CD1c-positive myeloid dendritic cell (primary cell): ENCODE data around the gene MS4A5.
"Not testable (repeated sequence)": the region's sequence is repeated elsewhere in the genome, so short reads cannot be mapped to it uniquely, and the experiment has no call there.

Source experiments
- DNase-seq: peaks from one replicate; pipeline ENCODE4 v3.0.0-alpha.2; 2016; ENCODE audit errors: extremely low spot score

The MS4A5 gene

GRCh38 chr11:60429272-60429671, at the start of gene MS4A5:
TSS of gene MS4A5 (plus strand) at chr11:60429572. CDS start at chr11:60429675, 103 bp downstream.
- DNase-seq: no peak

GRCh38 chr11:60389279-60389910, 40.0 kb upstream of the MS4A5 start:
- DNase-seq: peak; percentile 83

DNA sequence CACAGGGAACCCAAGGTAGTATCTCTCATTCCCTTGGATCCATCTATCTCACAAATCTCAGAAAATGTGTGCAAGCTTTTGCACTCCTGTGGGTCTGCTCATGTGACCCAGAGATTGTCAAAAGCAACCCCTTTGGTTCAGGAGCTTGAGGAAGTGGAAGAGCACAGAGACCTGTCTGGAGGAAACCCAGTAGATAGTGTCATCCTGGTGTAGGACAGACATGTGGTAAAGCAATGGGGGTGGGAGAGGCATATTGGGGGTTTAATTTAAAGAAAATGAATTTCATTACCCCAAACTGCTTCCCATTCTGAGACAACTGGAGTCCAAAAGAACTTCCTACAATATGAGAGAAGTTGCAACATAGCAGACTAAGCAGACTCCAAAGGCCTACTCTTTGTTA, 39.0 kb upstream of the MS4A5 start:
- peak; percentile 41 for DNase-seq

DNA sequence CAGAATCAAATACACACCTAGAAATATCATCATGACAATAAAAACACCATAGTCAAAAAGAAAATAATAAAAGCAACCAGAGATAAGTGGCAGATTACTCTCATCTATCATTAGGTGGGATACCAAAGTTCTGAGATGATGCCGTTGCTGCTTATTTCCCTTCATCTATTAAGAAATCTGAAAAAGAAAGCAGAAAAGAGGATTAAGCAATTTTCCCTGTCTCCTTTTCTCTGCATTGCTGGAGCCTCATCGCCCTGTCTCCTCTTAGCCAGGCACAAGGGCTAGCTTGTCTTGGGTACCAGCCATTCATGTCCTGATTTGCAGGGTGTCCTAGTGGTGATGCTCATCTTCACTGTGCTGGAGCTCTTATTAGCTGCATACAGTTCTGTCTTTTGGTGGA, 37.0 kb upstream of the MS4A5 start:
- DNase-seq: no peak

DNA sequence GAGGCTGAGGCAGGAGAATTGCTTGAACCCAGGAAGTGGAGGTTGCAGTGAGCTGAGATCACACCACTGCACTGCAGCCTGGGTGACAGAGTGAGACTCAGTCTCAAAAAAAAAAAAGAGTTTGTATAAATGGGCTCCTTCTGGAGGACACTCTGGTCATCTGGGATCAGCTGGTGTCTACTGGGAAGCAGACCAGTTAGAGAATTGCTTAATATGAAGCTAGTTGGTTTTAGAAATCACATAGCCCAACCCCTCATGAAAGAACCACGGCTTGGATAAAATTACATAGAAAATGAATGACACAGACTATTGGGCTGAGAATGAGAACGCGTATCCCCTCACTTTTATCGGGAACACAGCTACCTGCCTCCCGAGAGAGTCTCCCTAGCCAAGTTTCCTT, 36.4 kb upstream of the MS4A5 start:
- no peak for DNase-seq

- peak; percentile 29 for DNase-seq
Observed at GRCh38 chr11:60394666-60395380, 34.5 kb upstream of the MS4A5 start.

DNA sequence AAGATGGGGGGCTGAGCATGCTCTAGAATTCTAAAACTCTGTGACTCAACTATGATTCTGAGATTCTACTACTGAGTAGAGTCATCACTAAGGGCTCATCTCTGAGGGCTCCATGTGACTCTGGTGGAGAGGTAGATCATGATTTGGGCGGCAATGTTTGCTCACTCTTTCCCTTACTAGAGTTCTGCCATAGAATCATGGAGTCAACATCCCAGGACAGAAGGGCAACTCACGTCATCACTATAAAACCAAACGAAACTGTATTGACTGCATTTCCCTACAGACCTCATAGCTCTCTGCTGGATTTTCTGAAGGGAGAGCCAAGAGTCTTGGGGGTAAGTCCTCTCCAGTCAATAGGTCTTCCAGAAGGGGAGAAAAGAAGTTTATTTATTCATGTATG, 33.0 kb upstream of the MS4A5 start, which contains the start of gene MS4A14:
MS4A14 (plus strand) TSS at position 78 of the 400 bp plus-strand sequence; CDS start at position 198, 120 bp downstream.
- peak; percentile 58 for DNase-seq

DNA sequence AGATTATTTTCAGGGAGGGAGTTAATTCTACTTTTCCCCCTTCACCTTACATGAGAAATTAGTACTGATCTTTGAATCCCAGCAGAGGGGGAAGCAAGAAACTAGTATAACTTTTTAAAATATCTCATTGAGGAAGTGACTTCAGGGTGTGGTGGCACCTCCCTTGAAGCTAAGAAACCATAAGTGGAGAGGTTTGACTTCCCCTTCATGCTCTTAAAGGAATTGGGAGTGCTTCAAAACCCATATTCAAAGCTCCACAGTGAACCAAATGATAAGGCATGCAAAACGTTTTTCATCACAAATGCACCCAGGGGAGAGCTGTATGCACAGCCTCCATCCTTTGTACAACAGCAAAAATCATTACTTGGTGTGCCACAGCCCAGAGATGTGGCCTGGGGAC, 32.6 kb upstream of the MS4A5 start:
- peak; percentile 80 for DNase-seq

GRCh38 chr11:60420015-60420414, 9.4 kb upstream of the MS4A5 start:
- no peak for DNase-seq

GRCh38 chr11:60422609-60423008, 6.8 kb upstream of the MS4A5 start:
- no peak for DNase-seq

- DNase-seq: no peak
Observed at GRCh38 chr11:60428517-60428916, 855 bp upstream of the MS4A5 start.

GRCh38 chr11:60431251-60431650, 1.9 kb downstream of the MS4A5 start:
- DNase-seq: no peak

DNA sequence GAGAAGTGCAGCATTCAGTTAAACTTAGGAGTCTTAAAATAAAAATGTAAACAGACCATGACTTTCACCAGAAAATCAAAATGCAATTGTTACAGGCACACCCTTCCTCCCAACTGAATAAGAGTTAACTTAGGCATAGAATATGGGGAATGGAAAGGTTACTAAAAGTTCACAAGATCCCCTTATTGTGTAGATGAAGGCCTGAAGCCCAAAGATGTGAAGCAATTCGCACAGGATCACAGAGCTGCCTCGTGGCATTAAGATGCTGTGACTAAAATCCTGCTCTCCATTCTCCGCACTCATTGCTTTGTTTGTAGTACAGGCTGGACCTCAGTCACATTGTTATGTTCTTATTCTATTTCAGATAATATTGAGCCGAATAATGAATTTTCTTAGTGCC, 4.0 kb downstream of the MS4A5 start:
- no peak for DNase-seq

DNA sequence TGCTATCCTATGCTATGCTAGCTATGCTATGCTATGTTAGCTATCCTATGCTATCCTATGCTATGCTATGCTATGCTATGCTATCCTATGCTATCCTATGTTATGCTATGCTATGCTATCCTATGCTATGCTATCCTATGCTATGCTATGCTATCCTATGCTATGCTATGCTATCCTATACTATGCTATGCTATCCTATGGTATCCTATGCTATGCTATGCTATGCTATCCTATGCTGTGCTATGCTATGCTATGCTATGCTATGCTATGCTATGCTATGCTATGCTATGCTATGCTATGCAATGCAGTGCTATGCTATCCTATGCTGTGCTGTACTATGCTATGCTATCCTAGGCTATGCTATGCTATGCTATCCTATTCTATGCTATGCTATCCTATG, 17.7 kb downstream of the MS4A5 start:
- DNase-seq: no peak

DNA sequence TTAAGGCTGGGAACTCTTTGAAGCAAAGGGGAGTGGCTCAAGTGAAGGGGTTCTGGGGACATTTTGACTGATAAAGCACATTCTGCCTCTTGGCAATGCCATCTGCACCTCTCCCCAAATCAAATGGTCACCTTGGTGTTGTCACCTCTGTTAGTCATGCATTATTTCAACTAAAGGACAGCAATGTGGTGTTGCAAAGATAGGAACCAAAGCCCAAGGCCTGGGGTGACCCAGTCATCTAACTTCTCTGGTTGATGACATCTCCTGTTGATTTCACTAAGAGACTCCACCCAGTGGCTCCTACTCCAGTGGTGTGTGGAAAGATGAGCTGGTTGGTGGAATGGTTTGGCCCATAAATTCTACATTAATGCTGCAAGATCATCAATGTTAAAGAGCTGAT, 18.5 kb downstream of the MS4A5 start:
- DNase-seq: no peak

DNA sequence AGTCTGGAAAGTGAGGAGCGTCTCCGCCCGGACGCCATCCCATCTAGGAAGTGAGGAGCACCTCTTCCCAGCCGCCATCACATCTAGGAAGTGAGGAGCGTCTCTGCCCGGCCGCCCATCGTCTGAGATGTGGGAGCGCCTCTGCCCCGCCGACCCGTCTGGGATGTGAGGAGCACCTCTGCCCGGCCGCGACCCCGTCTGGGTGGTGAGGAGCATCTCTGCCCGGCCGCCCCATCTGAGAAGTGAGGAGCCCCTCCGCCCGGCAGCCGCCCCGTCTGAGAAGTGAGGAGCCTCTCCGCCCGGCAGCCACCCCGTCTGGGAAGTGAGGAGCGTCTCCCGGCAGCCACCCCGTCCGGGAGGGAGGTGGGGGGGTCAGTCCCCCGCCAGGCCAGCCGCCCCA, 21.8 kb downstream of the MS4A5 start:
- not testable (repeated sequence) for DNase-seq

DNA sequence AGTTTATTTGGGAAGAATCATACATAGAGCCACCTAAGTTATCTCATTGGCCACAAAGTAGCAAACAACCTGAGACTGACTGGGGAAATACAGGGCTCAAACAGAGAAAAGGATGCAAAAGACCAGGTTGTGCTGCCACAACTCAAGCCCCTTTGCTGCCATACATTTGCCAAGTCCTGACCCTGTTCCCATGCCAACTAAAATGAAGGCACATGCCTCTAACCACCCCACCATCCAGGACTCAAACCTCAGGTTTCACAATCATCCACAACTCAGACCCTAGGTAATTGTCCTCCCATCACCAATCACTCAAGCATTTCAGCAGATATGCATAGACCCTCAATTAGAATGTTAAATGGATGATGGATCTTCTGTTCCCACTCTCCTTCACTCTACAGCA, 24.8 kb downstream of the MS4A5 start:
- DNase-seq: no peak

DNA sequence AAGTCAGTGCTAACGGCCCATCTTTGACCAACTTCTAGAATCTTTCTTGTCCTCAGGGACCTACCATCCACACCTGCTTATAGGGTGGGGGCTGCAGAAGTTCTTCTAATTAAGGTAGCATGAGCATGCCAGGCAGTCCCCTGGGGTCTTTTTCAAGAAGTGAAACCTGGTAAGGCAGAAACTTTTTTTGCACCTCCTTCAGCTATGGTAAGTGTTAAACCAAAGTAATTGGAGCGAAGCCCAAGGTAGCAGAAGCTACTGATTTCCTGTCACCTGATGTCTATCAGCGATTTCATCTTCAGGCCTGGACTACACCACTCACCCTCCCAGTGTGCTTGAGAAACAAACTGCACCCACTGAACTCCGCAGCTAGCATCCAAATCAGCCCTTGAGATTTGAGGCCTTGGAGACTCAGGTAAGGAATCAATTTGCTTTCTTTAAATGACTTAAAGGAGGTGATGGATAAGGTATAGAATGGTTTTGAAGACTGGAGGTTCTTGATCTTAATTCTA, 26.2 kb downstream of the MS4A5 start, which contains the start of gene MS4A1:
MS4A1 (plus strand) TSS at position 317 of the 512 bp plus-strand sequence. CDS start 6,528 bp downstream, outside the sequence.
- DNase-seq: no peak

DNA sequence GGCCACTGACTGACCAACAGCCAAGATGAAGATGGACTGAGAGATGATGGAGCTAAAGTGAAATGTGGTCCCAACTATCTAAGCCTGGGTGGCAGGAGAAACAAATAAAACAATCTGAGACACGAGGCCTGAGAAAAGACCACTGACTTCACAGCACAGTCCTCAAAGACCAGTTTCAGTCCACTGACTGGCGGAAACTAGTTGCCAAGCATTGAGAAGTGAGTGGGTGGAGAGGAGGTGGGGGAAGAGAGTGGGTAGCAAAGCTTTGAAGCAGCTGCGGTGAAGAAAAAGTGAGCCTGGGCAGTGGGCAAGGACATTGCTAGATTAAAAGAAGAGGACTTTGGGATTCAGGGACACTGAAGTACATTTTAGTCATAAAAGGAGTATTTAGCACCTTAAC, 28.2 kb downstream of the MS4A5 start:
- DNase-seq: no peak

DNA sequence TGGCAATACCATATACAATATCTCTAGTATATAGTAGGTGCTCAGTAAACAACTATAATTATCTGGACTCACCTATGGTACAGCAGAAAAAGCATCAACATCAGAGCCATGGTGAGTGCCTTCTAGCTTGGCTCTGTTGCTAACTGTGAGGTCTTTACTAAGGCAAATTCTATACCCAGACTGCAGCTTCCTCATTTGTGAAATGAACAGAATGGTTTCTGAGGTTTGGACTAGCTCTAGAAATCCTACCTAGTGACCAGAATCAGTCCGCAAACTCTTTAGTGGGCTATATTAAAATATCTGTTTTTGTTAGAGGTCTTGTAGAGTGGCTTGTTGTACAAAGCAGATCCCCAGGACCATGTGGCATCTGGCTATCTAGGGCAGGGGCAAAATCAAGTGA, 30.0 kb downstream of the MS4A5 start:
- DNase-seq: no peak

- DNase-seq: no peak
Observed at GRCh38 chr11:60468829-60469228, 39.5 kb downstream of the MS4A5 start.

- no peak for DNase-seq
Observed at GRCh38 chr11:60469723-60470122, 40.4 kb downstream of the MS4A5 start.

GRCh38 chr11:60477035-60477445, 47.7 kb downstream of the MS4A5 start:
- peak; percentile 67 for DNase-seq
